ENCODE measurements around the gene CFAP299. TPM values are rescaled to one million over a fixed set of nuclear protein-coding genes. Genes with fewer than 3 reads are reported as not detected.
A peak's percentile ranks its signal among the peaks of the same experiment; 100 is the strongest.

Gene CFAP299
- total RNA-seq, 1 donor from 2014 or later, result not detected

- Histone ChIP-seq H3K9me3 (replicated peaks) (no peaks in the 10 kb centered on the region), H3K4me3 (no peak overlapping the region), H3K4me1 (no peaks in the 10 kb centered on the region), H3K27me3 (ENCODE audit: low read depth) (peaks cover 17% of the 10 kb centered on the region), H3K27ac (replicated peaks) (no peak overlapping the region), H3K36me3 (no peaks in the 10 kb centered on the region)
- no peak for DNase-seq
- intact Hi-C loops (cut with micrococcal nuclease), result no loop called here
- TF ChIP-seq CTCF (IDR thresholded peaks at IDR 0.05; ENCODE audit: borderline replicate concordance), result no peak
Observed at GRCh38 chr4:80980239-80980638, 644.7 kb downstream of the CFAP299 start.

- H3K4me1 ChIP-seq, result no peaks in the 10 kb centered on the region
- intact Hi-C loops (cut with micrococcal nuclease), result loop anchor here (5.0 kb wide), 1 partner anchor 619 kb away; no protein-coding TSS in a partner anchor
- H3K27ac ChIP-seq (replicated peaks), result no peak overlapping the region
- TF ChIP-seq CTCF (IDR thresholded peaks at IDR 0.05; ENCODE audit: borderline replicate concordance), result no peak
- H3K36me3 ChIP-seq, result no peaks in the 10 kb centered on the region
- no peak overlapping the region for H3K4me3 ChIP-seq
- no peaks in the 10 kb centered on the region for H3K9me3 ChIP-seq (replicated peaks)
- no peak for DNase-seq
- H3K27me3 ChIP-seq (ENCODE audit: low read depth), result peaks cover 3% of the 10 kb centered on the region
Observed at GRCh38 chr4:80986011-80986410, 650.5 kb downstream of the CFAP299 start.

- H3K36me3 ChIP-seq, result no peaks in the 10 kb centered on the region
- no peaks in the 10 kb centered on the region for H3K4me1 ChIP-seq
- peak; percentile 70 for TF ChIP-seq CTCF (IDR thresholded peaks at IDR 0.05; ENCODE audit: borderline replicate concordance)
- no peaks in the 10 kb centered on the region for H3K9me3 ChIP-seq (replicated peaks)
- intact Hi-C loops (cut with micrococcal nuclease), result loop anchor here (5.0 kb wide), 1 partner anchor 623 kb away; no protein-coding TSS in a partner anchor
- H3K4me3 ChIP-seq, result no peak overlapping the region
- peaks cover 7% of the 10 kb centered on the region for H3K27me3 ChIP-seq (ENCODE audit: low read depth)
- no peak for DNase-seq
- no peak overlapping the region for H3K27ac ChIP-seq (replicated peaks)
Observed at GRCh38 chr4:80989921-80990544, 654.5 kb downstream of the CFAP299 start.

GRCh38 chr4:80990851-80991250 is 655.3 kb downstream of the CFAP299 start:
- intact Hi-C loops (cut with micrococcal nuclease), result no loop called here
- Histone ChIP-seq H3K36me3 (no peaks in the 10 kb centered on the region), H3K4me1 (no peaks in the 10 kb centered on the region), H3K27ac (replicated peaks) (no peak overlapping the region), H3K4me3 (no peak overlapping the region), H3K9me3 (replicated peaks) (peaks cover 3% of the 10 kb centered on the region), H3K27me3 (ENCODE audit: low read depth) (peaks cover 7% of the 10 kb centered on the region)
- no peak for TF ChIP-seq CTCF (IDR thresholded peaks at IDR 0.05; ENCODE audit: borderline replicate concordance)
- DNase-seq, result no peak

- Histone ChIP-seq H3K27me3 (ENCODE audit: low read depth) (no peaks in the 10 kb centered on the region), H3K36me3 (no peaks in the 10 kb centered on the region), H3K4me1 (no peaks in the 10 kb centered on the region), H3K9me3 (replicated peaks) (peaks cover 7% of the 10 kb centered on the region), H3K4me3 (no peak overlapping the region), H3K27ac (replicated peaks) (no peak overlapping the region)
- no peak for DNase-seq
- no peak for TF ChIP-seq CTCF (IDR thresholded peaks at IDR 0.05; ENCODE audit: borderline replicate concordance)
- intact Hi-C loops (cut with micrococcal nuclease), result no loop called here
Observed at GRCh38 chr4:80999943-81000342, 664.4 kb downstream of the CFAP299 start.
